Amygdala (tissue), 56 donors: ENCODE results near the gene LIN7C.

Experiments used
- DNase-seq, 56 donors: peaks; one replicate each; lab custom pipeline; 2025; lab: John Stamatoyannopoulos, UW

The LIN7C gene

DNA sequence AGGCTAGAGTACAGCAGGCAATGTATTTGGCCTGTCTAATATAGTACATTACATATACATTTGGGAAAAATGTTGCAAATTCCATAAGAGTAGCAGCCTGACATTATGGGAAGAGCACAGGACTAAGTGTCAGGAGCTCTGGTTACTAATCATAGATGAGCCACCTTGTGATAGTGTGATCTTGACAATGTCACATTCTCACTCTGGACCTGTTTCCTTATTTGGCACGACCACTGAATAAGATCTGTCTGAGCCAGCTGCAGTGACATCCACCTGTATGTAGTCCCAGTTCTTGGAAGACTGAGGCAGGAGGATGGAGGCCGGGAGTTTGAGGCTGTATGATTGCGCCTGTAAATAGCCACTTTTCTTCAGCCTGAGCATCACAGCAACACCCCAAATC is 5.7 kb upstream of the LIN7C start:
- DNase-seq: no peak

DNA sequence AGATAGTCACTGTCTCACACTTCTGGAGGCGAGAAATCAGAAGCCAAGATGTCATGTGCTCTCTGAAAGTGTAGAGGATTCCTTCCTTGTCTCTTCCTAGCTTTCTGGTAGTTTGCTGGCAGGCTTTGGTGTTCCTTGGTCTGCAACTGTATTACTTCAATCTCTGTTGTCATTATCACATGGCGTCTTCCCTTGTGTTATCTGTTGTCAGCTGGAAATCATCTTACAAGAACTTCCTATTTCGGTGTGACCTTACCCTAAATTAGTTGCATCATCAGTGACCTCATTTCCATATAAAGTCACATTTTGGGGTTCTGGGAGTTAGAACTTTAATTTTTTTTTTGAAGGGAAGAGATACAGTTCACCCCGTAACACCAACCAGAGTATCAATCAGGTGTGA is 3.3 kb upstream of the LIN7C start:
- no peak for DNase-seq

DNA sequence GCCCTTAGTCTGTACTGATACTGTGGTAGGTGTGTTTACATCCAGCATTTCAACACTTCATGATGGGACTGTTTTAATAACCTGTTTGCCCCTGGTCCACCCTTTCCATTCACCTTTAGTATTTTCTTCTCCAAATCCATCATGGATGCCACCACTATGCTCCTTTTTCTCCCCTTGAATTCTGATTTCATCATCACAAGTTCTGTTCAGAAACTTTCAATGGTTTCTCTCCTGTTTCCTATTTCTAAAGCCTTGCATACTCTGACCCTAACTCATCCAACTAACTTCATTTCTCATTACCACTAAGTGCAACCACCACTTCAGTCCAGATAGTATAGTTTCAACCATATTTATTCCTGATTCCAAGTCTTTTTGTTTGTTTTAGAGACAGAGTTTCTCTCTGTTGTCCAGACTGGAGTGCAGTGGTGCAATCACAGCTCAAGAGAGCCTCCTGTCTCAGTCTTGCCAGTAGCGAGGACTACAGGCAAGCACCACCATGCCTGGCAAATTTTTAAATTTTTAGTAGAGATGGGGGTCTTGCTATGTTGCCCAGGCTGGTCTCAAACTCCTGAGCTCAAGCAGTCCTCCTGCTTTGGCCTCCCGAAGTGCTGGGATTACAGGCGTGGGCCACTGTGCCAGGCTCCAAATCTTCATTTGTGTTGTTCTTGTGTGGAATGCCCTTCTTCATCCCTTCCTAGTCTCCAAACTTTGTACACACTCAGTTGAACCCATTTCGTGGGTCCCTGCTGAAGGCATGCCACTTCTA is 1.2 kb upstream of the LIN7C start:
- no peak for DNase-seq

DNA sequence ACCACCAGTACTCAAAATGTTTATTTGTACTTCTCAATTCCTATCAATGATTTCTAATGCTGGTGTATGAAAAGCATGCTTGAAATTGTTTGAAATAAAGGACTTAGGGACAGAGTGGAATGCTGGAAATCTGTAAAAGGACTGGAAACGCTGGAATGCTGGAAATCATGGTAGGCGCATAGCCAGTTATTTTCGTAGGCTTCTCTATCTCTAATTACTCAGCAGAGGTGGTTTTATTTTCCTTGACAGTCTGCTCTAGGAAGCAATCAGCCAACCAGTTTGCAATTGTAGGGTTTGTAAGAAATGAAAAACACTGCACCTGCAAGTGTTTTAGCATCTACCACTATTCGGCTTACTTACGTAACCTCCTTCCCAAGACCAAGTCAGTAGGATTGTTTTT is 788 bp downstream of the LIN7C start:
- DNase-seq: no peak

DNA sequence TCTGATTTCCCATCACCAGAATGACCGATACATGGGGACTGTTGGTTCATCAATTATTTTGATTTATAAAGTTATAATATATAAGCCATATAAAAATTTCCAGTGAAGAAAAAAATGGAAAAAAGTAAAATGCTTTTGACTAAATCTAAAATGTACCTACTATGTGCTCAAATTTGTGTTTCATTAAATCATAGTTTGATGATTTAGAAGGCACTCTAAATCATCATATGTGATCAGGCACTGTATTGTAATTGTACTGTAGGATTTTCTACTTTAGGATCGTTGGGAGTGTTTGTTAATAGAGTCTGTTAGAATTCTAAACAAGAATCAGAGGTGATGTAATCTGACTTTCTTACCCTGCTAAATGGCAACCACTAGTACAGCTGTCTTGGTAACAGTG is 2.4 kb downstream of the LIN7C start:
- no peak for DNase-seq

DNA sequence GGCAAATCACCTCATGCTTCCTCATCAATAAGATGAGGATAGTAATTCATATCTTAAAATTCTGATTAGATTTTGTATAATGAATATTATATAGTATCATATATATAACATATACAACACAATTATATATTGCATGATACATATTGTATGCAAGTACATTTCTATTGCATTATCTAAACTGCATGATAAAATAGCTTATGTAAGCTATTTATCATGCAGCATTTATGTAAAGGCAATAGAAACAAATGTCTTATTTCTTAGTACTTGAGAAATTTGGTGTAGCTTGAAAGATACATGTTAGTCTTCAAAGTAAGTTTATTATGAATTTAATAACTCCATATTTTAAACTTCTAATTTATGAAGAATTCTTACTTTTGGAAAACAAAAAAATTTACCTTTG is 5.5 kb downstream of the LIN7C start:
- no peak for DNase-seq

DNA sequence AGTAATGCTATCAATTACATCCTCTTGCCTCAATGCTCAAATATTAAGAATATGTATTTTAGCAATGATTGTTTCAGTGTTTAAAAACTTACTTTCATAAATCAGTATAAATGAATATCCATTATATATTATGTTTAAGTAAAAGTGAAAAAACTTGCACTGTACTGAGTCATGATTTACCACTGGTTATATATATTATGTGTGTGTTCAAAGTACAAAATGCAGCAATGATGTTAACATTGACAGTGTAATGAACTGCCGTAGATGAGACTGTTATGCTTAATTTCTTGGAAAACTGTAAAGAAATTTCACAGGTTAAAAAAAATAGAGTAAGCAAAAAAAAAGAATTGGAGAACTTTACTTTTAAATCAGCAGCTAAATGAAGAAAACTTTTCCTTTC is 8.7 kb downstream of the LIN7C start:
- no peak for DNase-seq

DNA sequence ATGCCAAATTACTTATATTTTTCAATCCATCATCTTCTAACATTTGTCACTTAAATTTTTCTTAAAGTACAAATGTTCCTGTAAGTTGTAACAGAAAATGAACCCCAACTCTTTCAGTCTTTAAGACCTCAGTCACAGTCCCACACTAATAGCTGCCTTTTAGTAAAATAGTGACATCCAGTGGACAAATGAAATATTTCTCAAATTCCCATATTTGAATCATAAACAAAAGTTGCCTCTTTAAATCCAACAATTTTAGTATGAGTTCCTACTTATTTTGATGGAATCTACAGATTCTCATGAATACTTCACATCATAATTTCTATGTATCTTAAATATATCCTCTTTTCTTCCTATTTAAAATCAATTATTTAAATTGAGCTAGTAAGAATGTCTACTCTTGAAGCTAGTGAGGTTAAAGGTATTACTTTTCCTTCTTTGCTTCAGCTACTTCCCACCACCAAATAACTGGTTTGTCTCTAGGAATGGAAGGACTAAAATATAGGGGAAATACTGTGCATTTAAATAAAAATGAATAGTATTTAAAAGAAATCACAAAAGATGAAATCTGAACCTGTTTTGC is 9.2 kb downstream of the LIN7C start:
- DNase-seq: peak in 1 of 56 donors; percentile 13

DNA sequence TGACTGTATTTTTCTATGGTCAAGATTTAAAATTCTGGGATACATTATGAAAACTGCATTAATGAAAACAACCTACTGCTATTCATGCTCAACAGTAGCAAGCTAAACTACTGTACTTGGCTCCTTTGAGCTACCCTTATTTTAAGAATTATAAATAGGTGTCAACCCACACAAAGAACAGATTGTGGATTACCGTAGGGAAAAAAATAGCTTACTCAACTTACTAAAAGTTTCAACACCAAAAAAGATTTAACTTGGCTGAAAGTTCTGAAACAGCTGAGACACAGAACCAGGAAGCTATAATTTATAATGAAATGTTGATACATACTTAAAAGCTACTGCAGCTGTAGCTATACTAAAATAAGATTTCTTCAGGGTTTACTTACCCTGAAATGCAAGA is 10.1 kb downstream of the LIN7C start:
- no peak for DNase-seq

DNA sequence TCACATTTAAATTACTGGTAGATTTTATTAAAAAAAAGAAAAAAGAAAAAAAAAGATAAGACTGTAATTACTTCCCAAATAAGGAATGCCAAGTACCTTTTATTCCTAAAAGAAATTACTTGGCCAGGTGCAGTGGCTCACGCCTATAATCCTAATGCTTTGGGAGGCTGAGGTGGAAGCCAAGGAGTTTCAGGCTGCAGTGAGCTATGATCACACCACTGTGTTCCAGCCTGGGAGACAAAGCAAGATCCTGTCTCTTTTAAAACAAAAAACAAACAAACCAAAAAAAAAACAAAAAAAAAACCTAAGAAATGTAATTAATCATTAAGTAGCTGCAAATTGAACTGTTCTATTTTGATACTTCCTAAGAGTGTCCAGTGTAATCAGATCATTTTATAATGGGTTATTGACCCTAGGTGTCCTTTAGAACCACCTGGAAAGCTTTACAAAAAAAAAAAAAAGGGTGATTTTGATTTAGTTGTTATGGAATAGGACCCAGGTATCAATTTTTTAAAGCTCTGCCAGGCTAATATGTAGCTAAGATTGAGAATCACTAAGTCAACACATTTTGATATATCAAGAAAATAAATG is 10.8 kb downstream of the LIN7C start:
- DNase-seq: no peak

DNA sequence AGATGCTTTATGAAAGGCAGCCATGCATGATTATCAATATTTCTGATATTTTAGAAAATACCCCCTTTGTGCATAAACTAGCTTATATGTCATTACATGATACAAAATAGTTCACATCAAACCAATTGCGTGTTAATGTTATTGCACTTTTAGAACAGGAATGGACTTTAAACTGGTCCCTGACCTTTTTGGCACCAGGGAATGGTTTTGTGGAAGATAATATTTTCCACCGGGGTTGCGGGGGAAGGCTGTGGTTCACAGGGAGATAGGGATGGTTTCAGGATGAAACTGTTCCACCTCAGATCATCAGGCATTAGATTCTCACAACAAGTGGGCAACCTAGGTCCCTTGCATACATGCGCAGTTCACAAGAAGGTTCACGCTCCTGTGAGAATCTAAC is 17.5 kb downstream of the LIN7C start:
- no peak for DNase-seq

DNA sequence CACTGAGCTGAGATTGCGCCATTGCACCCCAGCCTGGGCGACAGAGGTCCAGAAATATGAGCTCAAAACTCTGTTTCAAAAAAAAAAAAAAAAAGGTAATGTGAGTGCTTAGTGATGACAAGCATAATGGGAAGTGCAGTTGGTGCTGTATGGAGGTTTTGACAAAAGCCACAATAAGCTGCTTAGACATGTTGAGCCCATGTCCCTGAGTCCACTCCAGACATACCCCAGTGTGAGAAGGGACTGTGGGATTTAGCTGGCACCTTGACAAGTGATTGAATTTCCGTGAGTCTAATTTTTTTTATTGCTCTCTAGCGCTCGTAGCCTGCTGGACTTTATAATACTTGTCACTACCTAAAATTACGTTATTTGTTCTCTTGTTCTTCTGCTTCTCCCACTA is 18.9 kb downstream of the LIN7C start:
- no peak for DNase-seq

DNA sequence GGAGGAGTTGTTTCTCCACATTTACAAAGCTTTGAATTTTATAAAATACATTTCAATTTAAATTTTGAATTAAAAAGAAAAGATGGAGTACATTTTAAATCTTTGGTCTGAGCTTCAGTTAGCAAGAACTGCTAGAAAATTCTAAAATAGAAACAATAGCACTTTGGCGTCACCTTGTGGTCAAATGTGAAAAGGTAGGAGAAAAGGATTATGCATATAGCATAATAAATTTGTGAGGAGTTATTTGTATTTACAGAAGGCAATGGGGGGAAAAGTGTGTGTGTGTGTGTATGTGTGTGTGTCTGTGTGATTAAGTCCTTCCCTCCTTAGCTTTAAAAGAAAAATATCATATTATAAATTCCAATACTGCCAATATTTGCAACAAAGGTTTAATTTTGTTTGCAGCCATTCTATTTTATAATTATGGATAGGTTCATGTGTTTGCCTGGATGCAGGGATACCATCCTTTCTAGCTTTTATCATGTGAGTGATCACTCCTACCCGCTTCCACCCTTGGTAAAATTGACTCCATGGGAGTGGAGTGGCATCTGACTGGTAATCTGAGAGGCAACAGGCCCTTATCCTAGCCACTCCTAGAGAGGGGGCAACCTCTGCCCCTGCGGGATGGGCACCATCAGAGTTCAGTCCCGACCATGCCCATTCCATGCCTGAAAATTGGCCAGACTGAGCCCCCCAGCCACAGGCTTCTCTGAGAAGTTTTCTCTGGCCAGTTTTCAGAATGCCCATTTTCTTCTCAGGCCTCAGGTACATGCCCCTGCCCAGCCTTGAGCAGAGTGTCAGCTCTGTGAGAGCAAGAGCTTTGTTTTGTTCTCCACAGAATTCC is 20.4 kb downstream of the LIN7C start:
- DNase-seq: peak in 4 of 56 donors; percentile 2 to 68 (median 30)

DNA sequence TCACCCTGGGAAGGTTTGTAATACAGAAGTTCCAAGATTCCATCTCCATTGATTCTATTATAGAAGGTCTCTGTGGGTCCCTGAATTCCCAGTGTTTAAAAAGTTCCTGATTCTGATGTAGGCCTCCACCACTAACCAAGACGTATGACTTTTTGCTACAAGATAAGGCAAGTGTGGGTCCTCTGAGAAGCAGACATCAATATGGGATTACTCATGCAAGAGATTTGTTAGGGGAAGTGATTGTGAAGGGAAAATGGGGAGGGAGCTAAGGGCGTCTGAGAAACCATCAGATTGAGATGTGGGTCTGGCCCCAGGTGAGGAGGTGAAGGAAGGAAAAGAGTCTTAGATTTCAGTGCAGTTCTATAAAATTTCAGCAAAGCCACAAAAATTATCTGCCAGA is 23.8 kb downstream of the LIN7C start:
- no peak for DNase-seq

DNA sequence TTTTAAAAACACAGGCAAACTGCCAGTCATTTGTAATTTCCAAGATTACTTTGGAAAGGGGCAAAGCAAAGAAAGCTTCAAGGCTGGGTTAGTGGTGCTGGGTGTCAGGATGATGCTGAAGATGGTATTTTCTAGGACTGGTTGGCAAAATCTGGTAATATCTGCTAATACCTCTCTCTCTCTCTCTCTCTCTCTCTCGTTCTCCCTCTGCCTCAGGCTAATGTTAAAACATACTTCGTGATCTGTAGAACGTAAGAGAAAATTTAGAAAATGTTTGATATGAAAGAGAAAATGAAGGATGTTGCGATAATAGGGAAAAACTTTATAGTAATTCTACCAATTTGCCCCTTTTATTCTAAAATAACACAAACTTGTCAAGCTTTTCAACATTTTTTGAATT is 24.6 kb downstream of the LIN7C start:
- DNase-seq: no peak

DNA sequence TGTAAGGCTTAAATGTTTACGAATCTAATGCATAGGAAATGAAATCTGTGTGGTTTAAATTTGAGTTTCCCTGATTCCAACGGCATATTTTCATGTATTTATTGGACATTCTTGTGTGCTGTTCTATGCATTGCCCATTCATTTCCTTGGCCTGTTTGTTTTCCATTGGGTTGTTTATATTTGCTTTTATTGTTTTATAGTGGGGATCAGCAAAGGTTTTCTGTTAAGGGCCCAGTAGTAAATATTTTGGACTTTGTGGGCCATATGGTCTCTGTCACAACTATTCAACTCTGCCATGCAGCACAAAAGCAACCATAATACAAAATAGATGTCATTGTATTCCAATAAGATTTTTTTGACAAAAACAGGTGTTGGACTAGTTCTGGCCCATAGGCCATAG is 28.7 kb downstream of the LIN7C start:
- no peak for DNase-seq

DNA sequence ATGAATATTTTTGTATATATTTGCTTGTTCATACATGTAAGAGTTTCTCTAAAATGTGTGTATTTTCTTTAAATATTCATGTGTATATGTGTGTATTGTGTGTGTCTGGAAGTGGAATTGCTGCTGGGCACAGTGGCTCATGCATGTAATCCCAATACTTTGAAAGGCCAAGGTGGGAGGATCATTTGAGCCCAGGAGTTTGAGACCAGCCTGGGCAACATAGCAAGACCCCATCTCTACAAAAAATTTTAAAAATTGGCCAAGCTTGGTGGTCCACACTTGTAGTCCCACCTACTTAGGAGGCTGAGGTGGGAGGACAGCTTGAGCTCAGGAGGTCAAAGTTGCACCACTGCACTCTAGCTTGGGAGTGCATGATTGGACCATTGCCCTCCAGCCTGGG is 29.3 kb downstream of the LIN7C start:
- no peak for DNase-seq

DNA sequence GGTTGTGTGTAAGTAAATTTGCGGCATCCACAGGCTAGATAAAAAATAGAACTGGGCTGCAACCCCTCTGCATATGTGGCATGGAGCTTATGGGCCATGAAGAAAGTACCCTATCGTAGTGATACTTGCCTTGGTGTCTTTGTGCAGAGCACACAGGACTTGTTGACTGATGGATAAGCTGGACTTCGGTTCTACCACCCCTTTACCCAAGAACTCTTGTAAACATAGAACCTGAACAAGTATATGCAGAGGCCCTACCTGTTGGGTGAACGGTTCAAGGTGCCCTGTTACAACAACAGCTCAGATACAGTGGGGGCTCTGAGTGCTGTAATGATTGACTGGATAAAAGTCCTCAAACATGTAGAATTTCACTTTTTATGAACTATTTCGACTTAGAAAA is 30.9 kb downstream of the LIN7C start:
- DNase-seq: no peak

DNA sequence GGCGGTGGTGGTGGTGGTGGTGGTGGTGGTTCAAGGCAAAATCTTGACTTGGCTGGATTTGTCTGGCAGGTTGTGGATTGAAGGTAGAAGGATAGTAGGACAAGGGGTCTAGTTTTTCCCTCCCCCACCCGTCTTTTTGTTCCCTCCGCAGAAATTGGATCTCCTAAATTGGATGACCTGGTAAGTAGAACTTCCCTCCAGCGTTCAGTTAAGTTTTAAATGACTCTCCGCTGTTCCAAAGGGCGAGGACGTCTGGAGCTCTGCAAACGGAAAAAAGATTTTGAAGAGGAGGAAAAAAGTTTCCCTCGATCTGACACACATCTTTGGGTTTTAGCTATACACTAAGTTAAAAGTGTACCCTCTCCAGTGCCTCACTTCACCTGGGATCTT is 33.6 kb downstream of the LIN7C start:
- peak in 1 of 56 donors; percentile 42 for DNase-seq

DNA sequence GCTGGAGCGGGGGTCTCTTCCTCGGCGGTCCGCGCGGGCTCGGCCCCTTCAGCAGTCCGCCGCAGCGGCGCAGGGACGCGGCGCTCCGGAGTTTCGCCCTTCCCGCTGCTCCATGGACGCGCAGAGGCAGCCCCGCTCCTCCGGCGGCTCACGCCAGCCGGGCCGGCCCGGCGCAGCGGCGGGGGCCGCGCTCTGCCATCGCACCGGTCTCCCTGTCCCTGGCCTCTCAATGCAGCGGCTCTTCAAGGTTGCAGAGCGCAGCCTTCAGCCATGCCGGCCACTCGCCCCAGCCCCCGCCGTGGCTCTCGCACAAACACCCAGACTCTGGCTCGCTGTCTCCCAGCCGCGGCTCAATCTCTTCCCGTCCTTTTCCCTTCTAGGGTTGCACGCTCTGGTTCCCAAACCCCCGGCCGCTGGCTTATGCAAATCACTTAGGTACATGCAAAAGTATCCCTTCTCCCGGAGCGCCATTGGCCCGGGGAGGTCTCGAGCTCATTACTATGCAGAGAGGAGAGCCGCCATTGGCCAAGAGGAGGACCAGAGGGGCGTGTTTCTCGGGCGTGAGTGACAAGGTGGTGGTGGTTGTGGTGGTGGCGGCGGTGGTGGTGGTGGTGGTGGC is 34.1 kb downstream of the LIN7C start, which contains the start of gene LGR4:
Gene LGR4 (minus strand): TSS at position 393 of the 619 bp plus-strand sequence. CDS start 488 bp downstream, outside the sequence.
- peak in 55 of 56 donors; percentile 48 to 95 (median 84) for DNase-seq
